Central memory CD4-positive, alpha-beta T cell (primary cell): Measurements from ENCODE around the gene LRRK1.

Experiments used
- DNase-seq: peaks from one replicate; pipeline ENCODE4 v3.0.0; 2022

The LRRK1 gene

GRCh38 chr15:100985401-100985800, 66.2 kb downstream of the LRRK1 start:
- DNase-seq = no peak

DNA sequence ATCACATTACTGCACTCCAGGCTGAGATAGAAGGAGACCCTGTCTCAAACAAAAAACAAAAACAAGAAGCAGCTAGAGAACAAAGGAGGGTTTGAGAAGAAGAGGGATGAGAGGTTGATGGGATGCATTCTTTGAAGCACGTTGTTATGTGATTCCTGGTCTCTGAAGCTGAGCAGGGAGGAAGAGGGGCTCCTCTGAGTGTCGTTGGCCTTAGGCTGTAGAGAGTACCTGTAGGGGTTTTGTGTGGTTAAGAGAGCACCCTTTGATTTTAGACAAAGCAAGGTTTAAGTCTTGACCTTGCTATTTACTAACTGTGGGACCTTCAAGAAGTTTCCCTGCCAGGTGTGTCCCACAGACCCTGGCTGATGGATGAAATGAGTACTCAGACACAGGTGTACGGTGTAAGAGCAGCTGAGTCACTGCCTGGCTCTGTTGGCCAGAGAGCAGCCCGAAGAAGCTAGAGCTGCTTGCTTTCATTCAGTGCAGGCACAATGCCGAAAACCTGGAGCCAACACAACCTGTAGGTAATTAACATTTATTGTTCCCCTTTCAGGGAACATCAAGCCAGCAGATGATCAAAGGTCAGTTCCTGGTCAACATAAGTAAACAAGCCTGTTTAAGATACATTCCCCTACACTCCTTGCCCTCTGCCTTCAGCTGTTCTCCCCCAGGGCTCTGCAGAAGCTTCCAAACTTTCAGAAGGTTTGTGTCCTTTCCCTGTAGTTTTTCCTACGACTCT, 67.2 kb downstream of the LRRK1 start:
- no peak for DNase-seq

DNA sequence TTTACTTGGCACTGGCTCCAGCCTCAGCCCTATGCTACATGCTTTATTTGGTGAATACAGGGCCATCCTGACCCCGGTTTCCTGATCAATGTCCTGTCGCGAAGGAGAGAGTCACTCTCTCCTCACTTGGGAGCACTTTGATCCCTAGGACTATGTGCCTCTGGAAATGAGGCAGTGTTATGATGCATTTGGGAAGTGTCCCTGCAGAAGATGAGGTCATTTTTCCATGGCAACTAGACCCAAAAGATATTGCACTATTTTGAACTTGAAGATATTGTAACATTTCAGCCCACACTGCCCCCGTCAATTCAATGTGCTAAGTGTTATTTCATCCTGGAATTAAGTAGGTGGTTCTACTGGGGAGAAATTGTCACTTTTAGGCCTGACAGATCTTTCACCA, 68.0 kb downstream of the LRRK1 start:
- no peak for DNase-seq

DNA sequence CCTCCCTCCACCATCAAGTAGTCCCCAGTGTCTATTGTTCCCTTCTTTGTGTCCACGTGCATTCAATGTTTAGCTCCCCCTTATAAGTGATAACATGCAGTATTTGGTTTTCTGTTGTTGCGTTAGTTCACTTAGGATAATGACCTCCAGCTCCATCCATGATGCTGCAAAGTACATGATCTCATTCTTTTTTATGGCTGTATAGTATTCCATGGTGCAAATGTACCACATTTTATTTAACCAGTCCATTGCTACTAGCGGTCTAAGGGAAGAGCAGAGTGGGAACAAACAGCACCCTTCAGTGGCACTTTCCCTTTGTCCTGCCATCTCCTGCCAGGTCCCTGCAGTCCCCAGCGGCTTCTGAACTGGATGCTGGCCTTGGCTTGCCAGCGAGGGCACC, 69.1 kb downstream of the LRRK1 start:
- no peak for DNase-seq

DNA sequence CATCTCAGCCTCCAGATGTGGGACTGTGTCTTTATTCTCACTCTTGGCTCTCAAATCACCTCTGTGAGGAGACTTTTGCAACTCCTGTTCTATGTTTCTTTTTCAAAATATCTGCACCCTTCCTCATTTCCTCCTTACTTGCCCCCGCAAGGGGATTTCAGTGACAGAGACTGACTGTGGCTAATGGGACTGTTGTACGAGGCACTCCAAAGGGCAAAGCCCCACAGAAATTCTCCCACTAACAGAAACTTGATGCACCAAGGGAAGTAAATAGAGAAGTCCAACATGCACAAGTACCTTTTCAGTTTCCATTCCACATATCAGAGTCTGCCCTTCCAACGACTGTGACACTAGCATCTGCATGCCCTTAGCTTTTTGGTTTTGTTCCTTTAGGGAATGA, 69.7 kb downstream of the LRRK1 start:
- DNase-seq = no peak

GRCh38 chr15:100994597-100995446, 75.7 kb downstream of the LRRK1 start:
- no peak for DNase-seq

GRCh38 chr15:100995471-100996430, 76.6 kb downstream of the LRRK1 start:
- DNase-seq = no peak

DNA sequence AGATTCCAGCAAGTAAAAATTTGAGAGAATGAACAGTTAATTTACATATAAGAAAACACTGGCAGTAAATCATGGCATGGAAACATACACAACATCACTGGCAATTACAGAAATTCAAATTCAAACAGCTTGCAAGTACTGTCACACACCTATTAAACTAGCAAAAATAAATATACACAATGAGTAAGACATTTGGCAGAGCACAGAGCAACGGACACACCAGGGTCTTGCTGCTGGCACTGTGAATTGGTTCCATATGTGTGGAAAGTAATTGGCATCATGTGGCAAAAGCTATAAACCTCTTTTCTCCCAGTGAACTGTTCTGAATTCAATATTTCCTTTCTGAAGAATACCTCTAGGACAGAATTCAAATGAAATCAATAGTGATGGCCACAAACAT, 78.3 kb downstream of the LRRK1 start:
- DNase-seq = no peak

- DNase-seq = no peak
These were observed 79.5 kb downstream of the LRRK1 start for GRCh38 chr15:100998630-100999029.

- DNase-seq = no peak
These were observed 80.2 kb downstream of the LRRK1 start for GRCh38 chr15:100999369-100999768.

- no peak for DNase-seq
These were observed 81.1 kb downstream of the LRRK1 start for GRCh38 chr15:101000271-101000681.

DNA sequence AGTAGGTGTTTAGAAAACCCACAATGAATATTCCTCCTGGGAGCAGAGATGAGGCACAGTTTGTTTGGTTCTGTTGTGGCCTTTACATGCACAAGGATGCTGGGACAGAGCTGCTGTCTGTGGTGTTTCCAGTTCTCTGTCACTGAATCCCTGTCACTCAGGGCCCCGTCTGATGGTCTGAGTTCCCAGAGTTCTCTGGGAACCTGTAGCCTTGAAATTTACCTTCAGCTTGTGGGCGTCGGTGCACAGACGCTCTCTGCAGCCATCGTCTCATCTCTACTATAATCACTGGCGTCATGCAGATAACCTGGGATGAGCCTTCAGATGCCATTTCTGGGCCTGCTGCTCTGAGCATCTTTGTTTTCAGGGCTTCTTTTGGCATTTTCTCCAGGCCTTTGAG, 81.9 kb downstream of the LRRK1 start:
- DNase-seq = no peak

GRCh38 chr15:101001796-101002195, 82.6 kb downstream of the LRRK1 start:
- DNase-seq = no peak

DNA sequence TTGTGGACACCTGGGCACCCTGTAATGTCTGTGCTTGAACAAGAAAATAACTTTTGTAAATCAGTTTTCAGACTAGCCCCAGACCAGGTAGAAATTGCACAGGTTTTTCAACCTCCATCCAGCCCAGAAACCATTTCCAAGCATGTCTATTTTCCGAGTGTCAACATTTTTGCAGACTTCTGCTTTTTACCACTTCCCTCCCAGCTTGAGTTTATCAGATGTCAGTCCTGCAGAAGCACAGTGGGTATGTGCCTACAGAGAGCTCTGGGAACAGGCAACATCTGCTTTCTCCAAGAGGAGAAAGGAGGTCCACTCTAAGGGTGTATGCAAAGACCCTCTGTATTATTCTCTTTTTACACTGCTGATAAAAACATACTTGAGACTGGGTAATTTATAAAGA, 83.9 kb downstream of the LRRK1 start:
- DNase-seq = no peak

GRCh38 chr15:101003706-101004105, 84.5 kb downstream of the LRRK1 start:
- no peak for DNase-seq

GRCh38 chr15:101004500-101004899, 85.3 kb downstream of the LRRK1 start:
- DNase-seq = no peak

GRCh38 chr15:101004986-101005747, 86.0 kb downstream of the LRRK1 start:
- no peak for DNase-seq

GRCh38 chr15:101006931-101007691, 88.0 kb downstream of the LRRK1 start:
- peak; percentile 29 for DNase-seq

DNA sequence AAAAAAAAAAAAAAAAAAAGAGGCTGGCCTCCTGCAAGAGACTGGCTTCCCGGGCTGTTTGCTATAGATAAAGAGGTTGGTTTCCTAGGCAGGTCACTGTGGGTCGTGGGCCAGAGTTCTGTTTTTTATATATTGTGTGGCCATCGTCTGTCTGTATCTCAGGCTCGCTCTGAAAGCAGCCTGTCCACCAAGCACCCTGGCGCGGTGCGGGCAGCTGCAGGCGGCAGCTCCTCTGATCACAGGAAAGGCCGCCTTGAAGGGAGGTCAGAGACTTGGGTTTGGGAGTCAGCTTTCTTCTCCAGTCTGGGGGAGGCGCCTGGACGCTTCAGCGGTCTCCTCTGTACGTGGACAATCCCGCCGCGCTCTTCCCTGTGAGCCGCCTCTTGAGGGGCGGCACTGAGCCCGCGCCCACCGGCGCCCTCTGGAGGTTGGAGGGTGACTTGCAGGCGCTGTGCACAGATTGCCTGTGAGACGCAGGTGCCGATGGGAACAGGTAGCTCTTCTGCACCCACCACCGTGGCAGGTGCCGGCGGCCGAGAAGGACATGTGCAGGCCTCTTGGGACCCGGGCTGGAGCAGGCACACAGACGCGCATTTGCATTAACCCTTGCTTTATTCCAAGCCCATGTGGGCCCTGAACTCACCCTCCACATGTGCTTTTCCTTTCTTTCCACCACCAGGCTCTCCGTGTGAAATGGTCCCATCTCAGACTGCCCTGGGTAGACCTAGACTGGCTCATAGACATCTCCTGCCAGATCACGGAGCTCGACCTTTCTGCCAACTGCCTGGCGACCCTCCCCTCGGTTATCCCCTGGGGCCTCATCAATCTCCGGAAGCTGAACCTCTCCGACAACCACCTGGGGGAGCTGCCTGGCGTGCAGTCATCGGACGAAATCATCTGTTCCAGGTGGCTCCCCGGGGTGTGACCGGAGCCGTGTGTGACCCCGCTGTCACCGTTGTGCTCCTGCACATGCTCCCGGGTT, 89.3 kb downstream of the LRRK1 start:
- DNase-seq = peak; percentile 75

GRCh38 chr15:101009176-101009575, 90.0 kb downstream of the LRRK1 start:
- DNase-seq = no peak
